GM19467 (cell line): ENCODE results near the gene KSR1.

Experiments
- ATAC-seq: cut with Tn5 transposase; IDR thresholded peaks from one replicate; pipeline ENCODE4 v1.9.1; 2021; ENCODE audit warnings: mild to moderate bottlenecking, moderate library complexity; ENCODE audit not compliant: unreplicated experiment

The KSR1 gene

GRCh38 chr17:27547301-27547683 lies 91.0 kb downstream of the KSR1 start:
- ATAC-seq: no peak

GRCh38 chr17:27548369-27548768 lies 92.1 kb downstream of the KSR1 start:
- ATAC-seq: no peak

GRCh38 chr17:27549251-27549893 lies 93.1 kb downstream of the KSR1 start:
- no peak for ATAC-seq

GRCh38 chr17:27550291-27550930 lies 94.2 kb downstream of the KSR1 start:
- no peak for ATAC-seq

GRCh38 chr17:27550974-27551505 lies 94.8 kb downstream of the KSR1 start:
- no peak for ATAC-seq

- no peak for ATAC-seq
These were observed 95.5 kb downstream of the KSR1 start for GRCh38 chr17:27551701-27552248.

- no peak for ATAC-seq
These were observed 96.1 kb downstream of the KSR1 start for GRCh38 chr17:27552276-27552732.

GRCh38 chr17:27553019-27553511 lies 96.8 kb downstream of the KSR1 start:
- no peak for ATAC-seq

- ATAC-seq: no peak
These were observed 97.9 kb downstream of the KSR1 start for GRCh38 chr17:27554152-27554551.

- ATAC-seq: no peak
These were observed 98.7 kb downstream of the KSR1 start for GRCh38 chr17:27554911-27555310.

GRCh38 chr17:27555339-27555738 lies 99.1 kb downstream of the KSR1 start:
- ATAC-seq: no peak

- no peak for ATAC-seq
These were observed 102.1 kb downstream of the KSR1 start for GRCh38 chr17:27558341-27558740.

- no peak for ATAC-seq
These were observed 102.7 kb downstream of the KSR1 start for GRCh38 chr17:27558842-27559505.

GRCh38 chr17:27559506-27560481 lies 103.5 kb downstream of the KSR1 start:
- ATAC-seq: no peak

GRCh38 chr17:27560668-27561067 lies 104.4 kb downstream of the KSR1 start:
- ATAC-seq: no peak

- ATAC-seq: no peak
These were observed 106.7 kb downstream of the KSR1 start for GRCh38 chr17:27562777-27563455.

GRCh38 chr17:27563532-27563931 lies 107.3 kb downstream of the KSR1 start:
- no peak for ATAC-seq

GRCh38 chr17:27564463-27564862 lies 108.2 kb downstream of the KSR1 start:
- ATAC-seq: no peak

- ATAC-seq: no peak
These were observed 109.8 kb downstream of the KSR1 start for GRCh38 chr17:27565874-27566670.
